ENCODE measurements around the gene DENND6A.

- TF ChIP-seq TGIF2 (CRISPR knock-in tag; IDR thresholded peaks at IDR 0.05), result no peak
- no peak for TF ChIP-seq GMEB1 (CRISPR knock-in tag; IDR thresholded peaks at IDR 0.05; ENCODE audit: borderline replicate concordance)
- TF ChIP-seq ZNF484 (CRISPR knock-in tag; IDR thresholded peaks at IDR 0.05; ENCODE audit: borderline replicate concordance, low read depth), result no peak
- no peak for TF ChIP-seq RAD21 (CRISPR knock-in tag; IDR thresholded peaks at IDR 0.05)
Measured at GRCh38 chr3:57700737-57701136, 7.9 kb upstream of the DENND6A start.
